GM12878 (cell line): ENCODE data around the gene RELT. TPM values are rescaled to one million over a fixed set of nuclear protein-coding genes. Genes with fewer than 3 reads are reported as not detected.

ENCODE experiments used
- ATAC-seq: fragments of 200-7000 bp; cut with Tn5 transposase; 3 replicates; pipeline ENCODE4 v1.9.1; 2020; ENCODE audit warnings: mild to moderate bottlenecking, moderate library complexity
- BruUV-seq: library from RNA; stranded (reverse); fragments of 400-500 nt; replicated peaks from 2 replicates; lab custom pipeline; 2021; lab: Mats Ljungman, UMichigan
- CTCF ChIA-PET: fragments of 300-600 bp; sonication (Branson Sonifier 250); formaldehyde crosslinking; extraction: SDS; loops from one replicate; lab custom pipeline; 2021; ENCODE audit warnings: inconsistent platforms; lab: Yijun Ruan, JAX
- POLR2A ChIA-PET: fragments of 350-600 bp; formaldehyde crosslinking; extraction: SDS; loops from one replicate; lab custom pipeline; 2021; ENCODE audit warnings: inconsistent platforms; lab: Charles Lee
- RAD21 ChIA-PET: fragments of 300-600 bp; sonication (Branson Sonifier 250); formaldehyde crosslinking; loops from one replicate; lab custom pipeline; 2023; ENCODE audit warnings: antibody characterized with exemption; ENCODE audit not compliant: unreplicated experiment; lab: Charles Lee
- SMC1A ChIA-PET: fragments of 300-600 bp; sonication (Branson Sonifier 250); formaldehyde crosslinking; loops from one replicate; lab custom pipeline; 2023; ENCODE audit not compliant: unreplicated experiment, uncharacterized antibody; lab: Charles Lee
- DNase-seq: peaks from one replicate; pipeline ENCODE4 v3.0.0-alpha.2; 2011; ENCODE audit warnings: low read depth, low spot score
- FAIRE-seq: peaks from 3 replicates; lab custom pipeline; 2011; peaks lifted over from hg19 to GRCh38; lab: Jason Lieb, UNC
- H2AFZ ChIP-seq: 2 replicates; pipeline ENCODE4 v1.6.0; 2011; ENCODE audit warnings: low read depth, low read length, control low read depth; ENCODE audit not compliant: control insufficient read depth
- H3K27ac ChIP-seq: 2 replicates; pipeline ENCODE4 v1.5.1; 2011; ENCODE audit warnings: control low read depth; ENCODE audit not compliant: control insufficient read depth, insufficient read depth
- H3K27me3 ChIP-seq, 2 experiments: replicated peaks in 1 of 2; 2 replicates each; pipeline versions ENCODE4 v1.6.0 to v1.6.1; 2011; ENCODE audit warnings: low read length in 1 of 2; ENCODE audit not compliant: control insufficient read depth in 2 of 2, insufficient read depth in 2 of 2
- H3K36me3 ChIP-seq, 2 experiments: 2 replicates each; pipeline ENCODE4 v1.5.1; 2011; ENCODE audit warnings: low read length in 1 of 2; ENCODE audit not compliant: control insufficient read depth in 2 of 2, insufficient read depth in 2 of 2
- H3K4me1 ChIP-seq: 2 replicates; pipeline ENCODE4 v1.6.1; 2011; ENCODE audit warnings: mild to moderate bottlenecking, low read length, moderate library complexity, mixed read lengths; ENCODE audit not compliant: control insufficient read depth, insufficient read depth
- H3K4me2 ChIP-seq: 2 replicates; pipeline ENCODE4 v1.6.0; 2011; ENCODE audit warnings: control low read depth; ENCODE audit not compliant: control insufficient read depth, insufficient read depth
- H3K4me3 ChIP-seq: fragments of 200-600 bp; sonication (generic); 2 replicates; pipeline ENCODE4 v1.5.1; 2016
- H3K79me2 ChIP-seq: 2 replicates; pipeline ENCODE4 v1.6.0; 2011; ENCODE audit warnings: low read length; ENCODE audit not compliant: control insufficient read depth, insufficient read depth
- H3K9ac ChIP-seq: 2 replicates; pipeline ENCODE4 v1.8.0; 2011; ENCODE audit warnings: low read length, control low read depth, mixed read lengths; ENCODE audit not compliant: control insufficient read depth, insufficient read depth
- H3K9me3 ChIP-seq: replicated peaks from 3 replicates; pipeline ENCODE4 v1.5.1; 2011; ENCODE audit warnings: mild to moderate bottlenecking, low read length; ENCODE audit not compliant: control insufficient read depth, insufficient read depth
- H4K20me1 ChIP-seq: 2 replicates; pipeline ENCODE4 v1.6.0; 2011; ENCODE audit not compliant: control insufficient read depth, insufficient read depth
- CHD2 ChIP-seq: IDR thresholded peaks from 2 replicates; pipeline ENCODE4 v1.6.1; 2011; ENCODE audit warnings: low read depth, low read length, improper control_type of control experiment, borderline replicate concordance
- EZH2 ChIP-seq: IDR thresholded peaks from 2 replicates; pipeline ENCODE4 v1.6.1; 2012; ENCODE audit warnings: low read depth, mild to moderate bottlenecking, control low read depth, inconsistent platforms, low read length, borderline replicate concordance; ENCODE audit not compliant: control insufficient read depth
- FOXM1 ChIP-seq: IDR thresholded peaks from 2 replicates; pipeline ENCODE4 v1.6.1; 2012; ENCODE audit warnings: low read depth, mild to moderate bottlenecking, inconsistent platforms, low read length, moderate library complexity
- HCFC1 ChIP-seq: fragments of 150-350 bp; IDR thresholded peaks from 2 replicates; pipeline ENCODE4 v1.6.1; 2014; ENCODE audit warnings: low read length
- JUNB ChIP-seq: IDR thresholded peaks from 2 replicates; pipeline ENCODE4 v1.6.1; 2016; ENCODE audit warnings: antibody characterized with exemption, mild to moderate bottlenecking
- POLR2A ChIP-seq: IDR thresholded peaks from 2 replicates; pipeline ENCODE4 v1.6.1; 2011; ENCODE audit warnings: low read depth, mild to moderate bottlenecking, low read length
- POLR2AphosphoS5 ChIP-seq: IDR thresholded peaks from 2 replicates; pipeline ENCODE4 v1.6.1; 2011; ENCODE audit warnings: mild to moderate bottlenecking, low read length, inconsistent platforms
- SRF ChIP-seq, 2 experiments: IDR thresholded peaks; 2 replicates each; pipeline ENCODE4 v1.6.1; 2011; ENCODE audit warnings: low read depth in 2 of 2, low read length in 2 of 2, mild to moderate bottlenecking in 1 of 2, moderate library complexity in 1 of 2
- STAT1 ChIP-seq: fragments of 450-650 bp; conservative IDR thresholded peaks from 2 replicates; pipeline ENCODE4 v1.6.1; 2014; ENCODE audit warnings: antibody characterized with exemption, mild to moderate bottlenecking
- ZNF217 ChIP-seq: fragments of 450-650 bp; IDR thresholded peaks from 2 replicates; pipeline ENCODE4 v1.6.1; 2017; ENCODE audit warnings: antibody characterized with exemption, mild to moderate bottlenecking
- ZSCAN29 ChIP-seq: fragments of 450-650 bp; IDR thresholded peaks from 2 replicates; pipeline ENCODE4 v1.6.1; 2017; ENCODE audit warnings: mild to moderate bottlenecking, moderate library complexity
- WGBS: methylation state at CpG from one replicate; pipeline ENCODE4 v1.1.6; 2016; ENCODE audit warnings: low lambda C conversion rate; ENCODE audit not compliant: insufficient replicate concordance, insufficient coverage; ENCODE audit errors: missing lambda C conversion rate; 5-methylcytosine and 5-hydroxymethylcytosine counted together
- in situ Hi-C: fragments of 300-500 bp; cut with MboI; formaldehyde crosslinking; loops from 9 replicates; pipeline ENCODE4 v1.14.3; 2018; ENCODE audit warnings: mixed read lengths
- intact Hi-C: fragments of 100-400 bp; cut with micrococcal nuclease; formaldehyde crosslinking; loops from one replicate; pipeline ENCODE4 v1.14.2; 2022; ENCODE audit not compliant: unreplicated experiment
- polyA plus RNA-seq, 11 experiments: library from polyadenylated mRNA; depleted of rRNA in 4 of 11; unstranded in 6 of 11; stranded (reverse) in 5 of 11; fragments of >200 nt; fragmentation: Nextera tagmentation in 4 of 11; fragmentation: Illumina TruSeq in 1 of 11; extraction: Ambion mirVana in 4 of 11; extraction: Trizol in 1 of 11; gene quantifications; 1 replicate in 1 of 11; 2 replicates in 10 of 11; pipeline versions ENCODE4 v1.2.1 to v1.2.3, GENCODE V29; 2011 to 2016; ENCODE audit warnings: inconsistent platforms in 2 of 11, missing spikeins in 2 of 11, low read depth in 1 of 11
- total RNA-seq, 4 experiments: library from RNA; depleted of rRNA in 3 of 4; stranded (reverse); fragments of >200 nt in 3 of 4; fragmentation: Illumina TruSeq in 1 of 4; extraction: Trizol in 1 of 4; gene quantifications; 2 replicates each; pipeline versions ENCODE4 v1.2.1 to v1.2.3, GENCODE V29; 2013 to 2021
- TF ChIP-seq, protein P1 (sequence below): fragments of 150-350 bp; IDR thresholded peaks from 2 replicates; pipeline ENCODE4 v1.6.1; 2016; ENCODE audit warnings: low read depth, low read length
- TF ChIP-seq, protein P2 (sequence below): fragments of 450-650 bp; IDR thresholded peaks from 2 replicates; pipeline ENCODE4 v1.6.1; 2017; ENCODE audit warnings: mild to moderate bottlenecking

Gene RELT
- total and polyA plus RNA-seq, 10 of the 15 experiments (the other 5 are each of a cell fraction or from before 2014, with no cell fraction given) = 1.2 to 28.5 (median 10.8) TPM

DNA sequence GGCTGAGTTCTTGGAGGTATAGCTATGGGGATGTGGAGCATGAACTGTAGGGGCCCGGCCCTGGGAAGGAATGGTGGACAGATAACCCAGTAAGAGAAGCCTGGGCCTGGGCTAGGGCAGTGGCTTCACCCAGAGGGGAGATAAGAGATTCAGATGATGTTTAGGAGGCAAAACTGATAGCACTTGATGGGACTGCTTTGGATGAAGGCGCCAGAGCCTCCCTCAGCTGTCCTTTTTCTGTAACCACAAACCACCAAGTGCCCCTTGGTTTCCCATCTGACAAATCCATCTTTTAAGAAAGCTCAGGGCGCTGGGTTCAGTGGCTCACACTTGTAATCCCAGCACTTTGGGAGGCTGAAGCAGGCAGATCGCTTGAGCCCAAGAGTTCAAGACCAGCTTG, 23.4 kb downstream of the RELT start (continued):
- TF ChIP-seq SRF (IDR thresholded peaks at IDR 0.05; ENCODE audit: low read depth in 2 of 2, low read length in 2 of 2) = no peak
- TF ChIP-seq, all 136 proteins: peak for 0

DNA sequence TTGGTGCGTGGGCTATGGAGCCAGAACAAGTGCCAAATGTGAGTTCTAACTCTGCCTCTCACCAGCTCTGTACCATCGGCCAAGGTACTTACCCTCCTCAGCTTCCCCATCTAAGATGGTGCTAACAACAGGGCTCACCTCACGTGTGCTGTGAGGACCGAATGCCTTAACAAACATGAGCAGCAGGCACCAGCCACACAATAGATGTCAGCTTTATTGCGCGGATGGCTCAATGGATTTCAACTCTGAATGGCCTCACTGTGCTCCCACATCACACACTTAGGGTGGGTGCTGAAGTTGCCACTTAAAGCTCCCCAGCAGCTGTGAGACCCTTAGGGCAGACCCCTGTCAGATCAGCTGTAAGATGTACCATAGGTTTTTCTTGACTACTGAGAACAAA, 24.1 kb downstream of the RELT start:
- POLR2A ChIA-PET = interaction anchor here (1.3 kb wide), 1 partner anchor 21 kb away, joined by 3 read pairs; no protein-coding TSS in a partner anchor
- BruUV-seq = no TSS peak

More for the DNA sequence above, 24.1 kb downstream of the RELT start:
- no peaks in the 10 kb centered on the region for H3K4me1 ChIP-seq
- H3K4me3 ChIP-seq = no peak overlapping the region
- 81% methylated on average over 6 of the region's 6 CpGs for WGBS
- ATAC-seq = no peak
- no peak for FAIRE-seq
- SMC1A ChIA-PET = interaction anchor here (0.9 to 3.9 kb wide), 7 partner anchors 10 to 261 kb away, joined by 3 to 31 read pairs (median 7); no protein-coding TSS in a partner anchor
- RAD21 ChIA-PET = interaction anchor here (1.2 kb wide), 1 partner anchor 15 kb away, joined by 3 read pairs; no protein-coding TSS in a partner anchor
- no peak overlapping the region for H3K9ac ChIP-seq
- H3K4me2 ChIP-seq = no peak overlapping the region
- CTCF ChIA-PET = interaction anchor here (0.7 to 25.6 kb wide), 6 partner anchors 12 to 261 kb away, joined by 4 to 400 read pairs (median 6); no protein-coding TSS in a partner anchor
- H3K9me3 ChIP-seq = no peaks in the 10 kb centered on the region
- no peaks in the 10 kb centered on the region for H4K20me1 ChIP-seq
- H3K27me3 ChIP-seq = no peaks in the 10 kb centered on the region
- H3K27ac ChIP-seq = no peak overlapping the region
- H3K79me2 ChIP-seq = no peaks in the 10 kb centered on the region
- intact Hi-C loops = no loop called here
- no peak for TF ChIP-seq ZNF217
- TF ChIP-seq HCFC1 = no peak
- TF ChIP-seq JUNB = no peak
- 0 out of 2 replicates have a peak, but pooled peaks have one; percentile 34 for TF ChIP-seq POLR2A
- peak; percentile 33; the same call in 1 of the 2 replicates for TF ChIP-seq POLR2AphosphoS5
- TF ChIP-seq STAT1 = no peak
- no peak for TF ChIP-seq EZH2
- TF ChIP-seq, protein P1, sequence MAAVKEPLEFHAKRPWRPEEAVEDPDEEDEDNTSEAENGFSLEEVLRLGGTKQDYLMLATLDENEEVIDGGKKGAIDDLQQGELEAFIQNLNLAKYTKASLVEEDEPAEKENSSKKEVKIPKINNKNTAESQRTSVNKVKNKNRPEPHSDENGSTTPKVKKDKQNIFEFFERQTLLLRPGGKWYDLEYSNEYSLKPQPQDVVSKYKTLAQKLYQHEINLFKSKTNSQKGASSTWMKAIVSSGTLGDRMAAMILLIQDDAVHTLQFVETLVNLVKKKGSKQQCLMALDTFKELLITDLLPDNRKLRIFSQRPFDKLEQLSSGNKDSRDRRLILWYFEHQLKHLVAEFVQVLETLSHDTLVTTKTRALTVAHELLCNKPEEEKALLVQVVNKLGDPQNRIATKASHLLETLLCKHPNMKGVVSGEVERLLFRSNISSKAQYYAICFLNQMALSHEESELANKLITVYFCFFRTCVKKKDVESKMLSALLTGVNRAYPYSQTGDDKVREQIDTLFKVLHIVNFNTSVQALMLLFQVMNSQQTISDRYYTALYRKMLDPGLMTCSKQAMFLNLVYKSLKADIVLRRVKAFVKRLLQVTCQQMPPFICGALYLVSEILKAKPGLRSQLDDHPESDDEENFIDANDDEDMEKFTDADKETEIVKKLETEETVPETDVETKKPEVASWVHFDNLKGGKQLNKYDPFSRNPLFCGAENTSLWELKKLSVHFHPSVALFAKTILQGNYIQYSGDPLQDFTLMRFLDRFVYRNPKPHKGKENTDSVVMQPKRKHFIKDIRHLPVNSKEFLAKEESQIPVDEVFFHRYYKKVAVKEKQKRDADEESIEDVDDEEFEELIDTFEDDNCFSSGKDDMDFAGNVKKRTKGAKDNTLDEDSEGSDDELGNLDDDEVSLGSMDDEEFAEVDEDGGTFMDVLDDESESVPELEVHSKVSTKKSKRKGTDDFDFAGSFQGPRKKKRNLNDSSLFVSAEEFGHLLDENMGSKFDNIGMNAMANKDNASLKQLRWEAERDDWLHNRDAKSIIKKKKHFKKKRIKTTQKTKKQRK = no peak
- TF ChIP-seq CHD2 = no peak
- no peak for TF ChIP-seq ZSCAN29
- TF ChIP-seq FOXM1 = no peak
- TF ChIP-seq, protein P2, sequence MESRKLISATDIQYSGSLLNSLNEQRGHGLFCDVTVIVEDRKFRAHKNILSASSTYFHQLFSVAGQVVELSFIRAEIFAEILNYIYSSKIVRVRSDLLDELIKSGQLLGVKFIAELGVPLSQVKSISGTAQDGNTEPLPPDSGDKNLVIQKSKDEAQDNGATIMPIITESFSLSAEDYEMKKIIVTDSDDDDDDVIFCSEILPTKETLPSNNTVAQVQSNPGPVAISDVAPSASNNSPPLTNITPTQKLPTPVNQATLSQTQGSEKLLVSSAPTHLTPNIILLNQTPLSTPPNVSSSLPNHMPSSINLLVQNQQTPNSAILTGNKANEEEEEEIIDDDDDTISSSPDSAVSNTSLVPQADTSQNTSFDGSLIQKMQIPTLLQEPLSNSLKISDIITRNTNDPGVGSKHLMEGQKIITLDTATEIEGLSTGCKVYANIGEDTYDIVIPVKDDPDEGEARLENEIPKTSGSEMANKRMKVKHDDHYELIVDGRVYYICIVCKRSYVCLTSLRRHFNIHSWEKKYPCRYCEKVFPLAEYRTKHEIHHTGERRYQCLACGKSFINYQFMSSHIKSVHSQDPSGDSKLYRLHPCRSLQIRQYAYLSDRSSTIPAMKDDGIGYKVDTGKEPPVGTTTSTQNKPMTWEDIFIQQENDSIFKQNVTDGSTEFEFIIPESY = no peak
- TF ChIP-seq, all 136 proteins: peak for 2
- in situ Hi-C loops = loop anchor here (5.0 kb wide), 1 partner anchor 262 kb away; no protein-coding TSS in a partner anchor
- Histone ChIP-seq H3K36me3 (peaks cover 21 to 22% of the 10 kb centered on the region in 2 experiments), H2AFZ (no peak overlapping the region)
- no peak for DNase-seq
